PC-3 (cell line): ENCODE results near the gene MAGEA9.
"Not testable (repeated sequence)": the region's sequence is repeated elsewhere in the genome, so short reads cannot be mapped to it uniquely, and the experiment has no call there.

ENCODE experiments used
- CTCF ChIP-seq: fragments of 300-600 bp; sonication (generic); conservative IDR thresholded peaks from 2 replicates; pipeline ENCODE4 v1.5.1; 2017; ENCODE audit warnings: antibody characterized with exemption, low read depth, mild to moderate bottlenecking, low read length
- EZH2 ChIP-seq: fragments of 300-600 bp; sonication (generic); IDR thresholded peaks from one replicate; pipeline ENCODE4 v1.6.1; 2017; ENCODE audit warnings: antibody characterized with exemption, mild to moderate bottlenecking, low read length; ENCODE audit not compliant: unreplicated experiment

DNA sequence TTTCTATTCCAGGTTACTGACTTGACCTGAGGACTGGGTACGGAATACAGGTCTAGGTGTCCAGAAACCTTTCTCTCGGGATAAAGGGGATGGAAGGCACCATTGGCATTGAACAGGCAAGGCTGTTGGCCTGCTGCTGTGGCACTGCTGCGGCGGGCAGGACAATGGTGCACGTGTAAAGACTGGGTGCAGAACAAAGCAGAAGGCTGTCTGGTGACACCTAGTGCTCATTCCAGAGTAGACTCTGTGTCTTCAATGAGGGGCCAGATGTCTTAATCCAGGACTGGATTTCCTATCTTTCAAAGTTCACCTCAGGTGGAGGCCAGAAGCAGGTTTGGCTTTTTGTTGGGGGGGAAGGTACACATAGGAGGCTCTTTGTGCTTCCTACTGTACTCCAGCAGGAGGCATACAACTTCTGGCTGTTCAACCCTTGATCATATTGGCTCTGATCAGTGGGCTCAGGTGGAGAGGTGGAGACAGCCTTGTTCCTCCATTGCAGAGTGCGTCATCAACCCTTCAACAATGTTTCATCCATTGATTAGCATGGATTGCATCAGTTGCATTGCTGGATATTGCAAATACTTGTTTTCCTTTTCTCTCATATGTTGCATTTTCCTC is 35.2 kb upstream of the MAGEA9 start:
- not testable (repeated sequence) for TF ChIP-seq CTCF, EZH2
